Measurements from ENCODE around the gene NFATC3.

Gene NFATC3

GRCh38 chr16:68234188-68235107 lies 149.3 kb downstream of the NFATC3 start:
- no peak for DNase-seq

- DNase-seq = no peak
Measured at GRCh38 chr16:68235108-68235886, 150.1 kb downstream of the NFATC3 start.

DNA sequence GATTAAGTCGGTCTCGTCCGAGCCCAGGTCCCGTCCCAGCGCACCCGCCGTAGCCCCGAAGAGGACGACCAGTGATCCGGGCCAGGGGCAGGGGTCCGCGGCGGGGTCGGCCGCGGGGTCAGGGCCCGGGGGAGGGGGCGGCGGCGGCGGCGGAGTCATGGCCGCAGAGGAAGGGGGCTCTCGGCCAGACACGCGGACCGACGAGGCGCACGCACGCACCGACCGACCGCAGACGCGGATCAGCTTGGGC lies 150.6 kb downstream of the NFATC3 start, which contains the start of gene ESRP2:
Gene ESRP2, minus strand, starts transcription at position 241 of the 250 bp plus-strand sequence. Its CDS starts 82 bp downstream, at position 159.
- no peak for DNase-seq

DNA sequence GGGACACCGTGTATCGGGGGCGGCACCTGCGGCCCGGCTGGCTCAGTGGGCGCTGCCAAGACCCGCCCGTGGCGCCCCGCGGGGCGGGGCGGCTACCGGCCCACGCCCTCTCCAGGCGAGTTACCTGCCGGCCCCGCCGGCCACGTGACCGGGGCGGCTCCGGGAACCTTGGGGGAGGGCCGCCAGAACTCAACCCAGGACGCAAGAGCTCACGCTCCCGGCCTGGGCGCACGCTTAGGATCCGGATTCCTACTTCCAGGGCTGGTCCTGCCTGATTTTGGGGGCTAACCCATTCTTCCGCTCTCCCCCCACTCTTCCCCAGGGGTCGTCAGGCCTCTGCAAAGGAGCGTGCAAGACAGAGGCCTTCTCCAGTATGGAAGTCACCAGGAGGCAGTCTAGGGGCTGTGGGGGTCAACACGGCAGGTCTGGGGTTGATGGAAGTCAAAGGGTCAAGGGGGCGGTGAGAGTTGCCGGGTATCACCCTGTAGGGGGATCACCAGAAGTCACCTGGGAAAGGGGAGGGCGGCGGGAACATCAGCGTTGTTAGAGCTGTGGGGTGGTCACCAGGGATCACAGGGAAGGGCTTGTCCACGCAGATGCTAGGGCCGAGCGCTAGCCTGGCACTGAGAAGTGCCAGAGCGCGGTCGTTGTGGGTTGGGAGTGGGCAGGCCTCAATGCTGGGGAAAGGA lies 151.1 kb downstream of the NFATC3 start:
- DNase-seq = no peak

DNA sequence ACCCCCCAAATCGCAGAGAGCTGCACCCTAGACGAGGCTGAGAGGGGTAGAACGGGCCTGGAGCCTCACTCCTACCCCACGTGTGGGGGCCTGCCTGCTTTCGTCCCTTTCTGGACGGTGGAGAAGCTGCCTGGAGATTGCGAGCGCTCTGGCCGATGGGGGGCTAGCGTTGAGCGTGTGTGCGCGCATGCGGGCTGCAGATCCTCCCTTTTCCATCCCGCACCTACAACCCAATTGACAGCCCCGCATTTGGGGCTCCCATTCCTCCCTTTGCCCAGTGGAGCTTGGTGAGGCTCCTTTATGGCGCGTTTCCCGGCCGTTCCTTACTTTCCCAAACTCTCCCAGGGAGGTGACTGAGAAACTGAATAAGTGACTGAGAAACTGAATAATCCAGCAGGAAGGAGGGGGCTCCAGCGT lies 151.7 kb downstream of the NFATC3 start:
- no peak for DNase-seq

- peak; percentile 90 for DNase-seq
Measured at GRCh38 chr16:68237243-68238028, 152.3 kb downstream of the NFATC3 start.

DNA sequence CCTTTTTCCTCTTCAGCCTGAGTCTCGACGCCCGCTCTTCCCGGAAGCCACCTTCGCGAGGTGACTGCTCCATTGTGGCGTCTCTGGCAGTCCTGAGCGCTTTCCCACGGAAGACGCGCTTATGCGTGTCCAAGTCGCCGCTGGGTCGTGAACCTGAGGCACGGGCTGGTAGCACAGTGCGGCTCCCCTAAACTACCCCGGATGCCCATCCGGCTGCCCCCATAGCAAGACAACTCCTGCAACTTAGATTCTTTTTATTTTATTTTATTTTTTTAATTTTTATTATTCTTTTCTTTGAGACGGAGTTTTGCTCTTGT lies 152.8 kb downstream of the NFATC3 start:
- DNase-seq = no peak

DNA sequence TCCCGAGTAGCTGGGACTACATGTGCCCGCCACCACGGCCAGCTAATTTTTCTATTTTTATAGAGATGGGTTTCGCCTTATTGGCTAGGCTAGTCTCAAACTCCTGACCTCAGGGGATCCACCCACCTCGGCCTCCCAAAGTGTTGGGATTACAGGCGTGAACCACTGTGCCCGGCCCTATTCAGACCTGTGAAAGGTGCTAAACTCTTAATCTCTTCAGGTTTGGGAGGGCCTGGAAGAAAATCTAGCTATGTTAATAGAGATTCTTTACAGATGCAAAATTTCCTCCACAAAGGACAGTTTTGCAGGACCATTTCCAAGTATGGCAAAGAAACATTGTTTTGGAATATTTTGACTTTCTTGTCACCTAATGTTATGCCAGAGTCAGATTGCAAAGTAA lies 156.9 kb downstream of the NFATC3 start:
- DNase-seq = no peak

DNA sequence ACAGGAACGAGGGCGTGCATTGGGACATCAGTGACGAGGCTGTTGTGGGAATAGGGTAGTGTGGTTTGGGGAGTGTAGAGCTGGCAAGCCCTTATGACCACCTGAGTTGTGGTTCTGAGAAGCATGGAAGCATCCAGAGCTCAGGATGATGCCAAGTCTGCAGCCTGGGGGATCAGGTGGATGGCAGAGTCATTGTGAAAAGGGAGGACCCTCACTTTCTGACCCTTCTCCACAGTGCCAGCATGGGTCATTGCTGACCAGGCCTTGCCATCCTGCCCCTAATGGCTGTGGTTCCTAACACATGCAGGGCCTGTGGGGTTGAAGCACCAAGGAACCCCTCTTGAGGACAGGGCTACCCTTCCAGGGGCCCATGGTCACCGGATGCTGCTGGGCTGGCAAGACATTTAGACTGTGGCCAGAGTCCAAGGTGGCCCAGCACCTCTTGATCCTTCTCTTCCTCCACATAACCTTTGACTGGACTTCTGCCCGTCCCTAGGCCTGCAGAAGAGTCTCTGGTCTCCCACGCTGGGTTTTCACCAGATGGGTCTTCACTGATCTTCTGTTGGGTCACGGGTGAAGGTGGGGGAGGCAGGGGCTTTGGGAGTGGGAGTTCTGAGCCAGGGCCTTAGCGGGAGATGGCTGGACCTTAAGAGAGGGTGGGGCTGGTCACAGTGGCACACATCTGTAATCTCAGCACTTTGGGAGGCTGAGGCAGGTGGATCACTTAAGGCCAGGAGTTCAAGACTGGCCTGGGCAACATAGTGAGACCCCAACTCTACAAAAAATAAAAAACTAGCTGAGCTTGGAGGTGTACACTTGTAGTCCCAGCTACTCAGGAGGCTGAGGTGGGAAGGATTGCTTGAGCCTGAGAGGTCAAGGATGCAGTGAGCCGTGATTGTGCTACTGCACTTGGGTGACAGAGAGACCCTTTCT lies 158.0 kb downstream of the NFATC3 start:
- no peak for DNase-seq

GRCh38 chr16:68244481-68244902 lies 159.3 kb downstream of the NFATC3 start:
- no peak for DNase-seq

- DNase-seq = peak; percentile 82
Measured at GRCh38 chr16:68244903-68245853, 160.0 kb downstream of the NFATC3 start, which contains the start of gene PLA2G15. Gene PLA2G15, plus strand, starts transcription at chr16:68245373. Its CDS starts 54 bp downstream, at chr16:68245427.

- DNase-seq = no peak
Measured at GRCh38 chr16:68246121-68246520, 161.0 kb downstream of the NFATC3 start.

DNA sequence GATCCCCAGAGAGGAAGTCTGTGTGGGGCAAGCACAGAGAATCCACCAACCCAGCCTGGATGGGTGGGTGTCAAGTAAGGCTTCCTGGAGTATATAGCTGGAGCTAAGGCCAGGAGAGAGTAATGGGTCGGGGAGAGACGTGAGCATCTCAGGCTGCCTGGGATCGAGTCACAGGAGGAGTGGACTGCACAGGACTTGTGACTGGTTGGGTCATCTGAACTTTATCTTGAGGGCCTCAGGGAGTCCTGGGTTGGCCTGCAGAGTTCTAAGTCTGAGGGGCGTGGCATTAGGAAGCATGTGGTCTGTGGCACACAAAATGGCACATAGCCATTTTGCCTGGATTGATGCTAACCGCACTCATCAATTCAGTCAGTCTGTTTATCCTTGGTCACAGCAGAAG lies 161.5 kb downstream of the NFATC3 start:
- no peak for DNase-seq

GRCh38 chr16:68247400-68247799 lies 162.2 kb downstream of the NFATC3 start:
- no peak for DNase-seq

GRCh38 chr16:68247932-68248331 lies 162.8 kb downstream of the NFATC3 start:
- no peak for DNase-seq

- DNase-seq = no peak
Measured at GRCh38 chr16:68249371-68249770, 164.2 kb downstream of the NFATC3 start.

DNA sequence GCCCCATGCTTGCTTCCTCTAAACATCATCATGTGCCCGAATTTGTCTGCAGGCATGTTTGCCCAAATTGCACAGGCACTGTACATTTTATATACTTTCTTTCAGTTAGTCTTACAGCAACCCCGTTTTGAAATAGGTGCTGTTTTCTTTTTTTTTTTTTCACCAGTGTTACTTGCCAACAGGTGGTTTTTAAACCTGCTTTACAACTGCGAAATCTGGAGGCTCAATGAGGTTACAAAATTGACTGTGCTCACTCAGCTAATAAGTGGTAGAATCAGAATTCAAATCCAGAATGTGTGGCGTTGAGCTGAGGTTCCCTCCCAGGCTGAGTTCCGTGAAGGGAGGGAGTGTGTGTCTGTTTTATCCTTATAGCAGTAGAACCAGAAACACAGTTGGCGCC lies 165.8 kb downstream of the NFATC3 start:
- no peak for DNase-seq

DNA sequence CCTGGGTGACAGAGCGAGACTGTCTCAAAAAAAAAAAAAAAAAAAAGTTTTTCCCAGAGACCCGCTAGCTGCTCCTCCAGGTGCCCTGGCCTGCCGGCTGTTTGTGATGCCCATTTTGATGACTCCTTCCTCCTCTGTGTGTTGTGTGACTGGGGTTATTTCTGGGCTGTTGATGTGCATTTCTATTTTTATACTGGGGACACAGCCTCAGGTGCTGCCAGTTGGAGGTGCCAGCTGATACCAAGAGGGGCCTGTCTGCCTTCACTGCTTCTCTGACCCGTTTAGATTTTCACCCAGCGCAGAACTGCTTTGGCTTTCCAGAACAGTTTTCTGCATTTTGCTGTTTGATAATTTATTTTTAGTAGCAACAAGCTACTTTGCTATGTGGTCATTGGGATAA lies 166.7 kb downstream of the NFATC3 start:
- no peak for DNase-seq

- no peak for DNase-seq
Measured at GRCh38 chr16:68252383-68252782, 167.2 kb downstream of the NFATC3 start.

GRCh38 chr16:68253721-68254120 lies 168.6 kb downstream of the NFATC3 start:
- DNase-seq = no peak

All from NCI-H2107 (cell line).